Thyroid gland (tissue), 4 donors: Measurements from ENCODE around the gene ZAR1L. TPM values are rescaled to one million over a fixed set of nuclear protein-coding genes. Genes with fewer than 3 reads are reported as not detected.
A peak's percentile ranks its signal among the peaks of the same experiment; 100 is the strongest.

Experiments used
- DNase-seq, 2 donors: peaks; one replicate each; pipeline ENCODE4 v3.0.0-alpha.2; 2019
- H3K27ac ChIP-seq, 3 donors: fragments of 200-600 bp; sonication (generic); 1 replicate in 2 of 3; 2 replicates in 1 of 3; pipeline ENCODE4 v1.5.1; 2016 to 2019; ENCODE audit warnings: mild to moderate bottlenecking in 1 of 3, moderate library complexity in 1 of 3
- H3K27me3 ChIP-seq: fragments of 200-600 bp; sonication (generic); one replicate; pipeline ENCODE4 v1.5.1; 2019
- H3K36me3 ChIP-seq, 2 donors: fragments of 200-600 bp; sonication (generic); one replicate each; pipeline ENCODE4 v1.5.1; 2016 to 2019
- H3K4me1 ChIP-seq, 2 donors: fragments of 200-600 bp; sonication (generic); one replicate each; pipeline ENCODE4 v1.5.1; 2017 to 2019
- H3K4me3 ChIP-seq, 3 donors: fragments of 200-600 bp; sonication (generic); replicated peaks in 1 of 3; 1 replicate in 2 of 3; 2 replicates in 1 of 3; pipeline ENCODE4 v1.5.1; 2016; ENCODE audit warnings: mild to moderate bottlenecking in 1 of 3
- H3K9me3 ChIP-seq: fragments of 200-600 bp; sonication (generic); one replicate; pipeline ENCODE4 v1.5.1; 2017
- CTCF ChIP-seq, 6 experiments: fragments of 200-600 bp in 3 of 6; fragments of 450-650 bp in 3 of 6; sonication (generic) in 3 of 6; IDR thresholded peaks; one replicate each; pipeline ENCODE4 v1.5.1; 2016 to 2019; ENCODE audit warnings: antibody characterized with exemption in 6 of 6, mild to moderate bottlenecking in 2 of 6, inconsistent platforms in 1 of 6, moderate library complexity in 1 of 6
- POLR2A ChIP-seq, 2 donors: fragments of 450-650 bp; IDR thresholded peaks; one replicate each; pipeline ENCODE4 v1.6.1; 2017; ENCODE audit warnings: antibody characterized with exemption in 2 of 2, mild to moderate bottlenecking in 2 of 2, moderate library complexity in 1 of 2
- WGBS, 2 donors: methylation state at CpG; one replicate each; pipeline ENCODE4 v1.1.5; 2017; 5-methylcytosine and 5-hydroxymethylcytosine counted together
- intact Hi-C: fragments of 100-400 bp; cut with DNase I; formaldehyde crosslinking; loops from one replicate; pipeline ENCODE4 v1.15.1; 2023
- total RNA-seq, 4 donors: library from RNA; depleted of rRNA; stranded (reverse); fragments of >200 nt; gene quantifications; one replicate each; pipeline ENCODE4 v1.2.3, GENCODE V29; 2016

ZAR1L gene
- total RNA-seq, 4 donors from 2014 or later: not detected

GRCh38 chr13:32317716-32318465 is 2.7 kb upstream of the ZAR1L start:
- intact Hi-C loops: no loop called here
- WGBS, 2 donors: 87 to 91% methylated on average over 2 of the region's 2 CpGs

GRCh38 chr13:32316501-32316900 is 1.3 kb upstream of the ZAR1L start:
- Histone ChIP-seq H3K4me3 (no peak overlapping the region), H3K27ac (no peak overlapping the region), H3K36me3 (no peaks in the 10 kb centered on the region), H3K4me1 (peaks cover 0 to 5% of the 10 kb centered on the region in 2 donors), H3K9me3 (no peaks in the 10 kb centered on the region), H3K27me3 (no peaks in the 10 kb centered on the region)
- 83 to 85% methylated on average over 6 of the region's 6 CpGs for WGBS, 2 donors
- TF ChIP-seq CTCF (IDR thresholded peaks at IDR 0.05): no peak
- no peak for TF ChIP-seq POLR2A (IDR thresholded peaks at IDR 0.05)
- DNase-seq: no peak
- intact Hi-C loops: no loop called here

More at GRCh38 chr13:32317716-32318465, 2.7 kb upstream of the ZAR1L start:
- no peak overlapping the region for H3K4me3 ChIP-seq
- TF ChIP-seq CTCF (IDR thresholded peaks at IDR 0.05): no peak
- no peak for TF ChIP-seq POLR2A (IDR thresholded peaks at IDR 0.05)
- no peaks in the 10 kb centered on the region for H3K36me3 ChIP-seq
- peaks cover 0 to 5% of the 10 kb centered on the region in 2 donors for H3K4me1 ChIP-seq
- H3K27me3 ChIP-seq: no peaks in the 10 kb centered on the region
- no peaks in the 10 kb centered on the region for H3K9me3 ChIP-seq
- DNase-seq: no peak
- H3K27ac ChIP-seq: no peak overlapping the region

- no peaks in the 10 kb centered on the region for H3K36me3 ChIP-seq
- H3K9me3 ChIP-seq: no peaks in the 10 kb centered on the region
- peak overlapping the region; percentile 22 to 53 (median 36) for H3K4me3 ChIP-seq
- H3K27ac ChIP-seq: no peak overlapping the region
- H3K27me3 ChIP-seq: no peaks in the 10 kb centered on the region
- 0% methylated on average over 12 to 13 of the region's 13 CpGs for WGBS, 2 donors
- TF ChIP-seq CTCF (IDR thresholded peaks at IDR 0.05) (no peak), POLR2A (IDR thresholded peaks at IDR 0.05) (no peak)
- intact Hi-C loops: no loop called here
- DNase-seq: no peak
- peaks cover 0 to 5% of the 10 kb centered on the region in 2 donors for H3K4me1 ChIP-seq
Measured at GRCh38 chr13:32316028-32316339, 821 bp upstream of the ZAR1L start.

GRCh38 chr13:32314271-32315237 is 609 bp downstream of the ZAR1L start:
- intact Hi-C loops: no loop called here
- peak; percentile 27 to 33 for DNase-seq

More at GRCh38 chr13:32314271-32315237, 609 bp downstream of the ZAR1L start:
- Histone ChIP-seq H3K9me3 (no peaks in the 10 kb centered on the region), H3K4me3 (peak overlapping the region; percentile 22 to 53 (median 36)), H3K36me3 (no peaks in the 10 kb centered on the region), H3K27me3 (no peaks in the 10 kb centered on the region), H3K4me1 (peaks cover 0 to 5% of the 10 kb centered on the region in 2 donors), H3K27ac (peak overlapping the region; percentile 76 to 93 (median 92))
- WGBS, 2 donors: 70 to 72% methylated on average over 32 of the region's 32 CpGs
- TF ChIP-seq CTCF (IDR thresholded peaks at IDR 0.05) (no peak), POLR2A (IDR thresholded peaks at IDR 0.05) (no peak)
